Skeletal muscle satellite cell (primary cell): Measurements from ENCODE around the gene MMP24.
"Not testable (repeated sequence)": the region's sequence is repeated elsewhere in the genome, so short reads cannot be mapped to it uniquely, and the experiment has no call there.

Experiments used
- H3K27me3 ChIP-seq: 2 replicates; pipeline ENCODE4 v1.7.0; 2013; ENCODE audit warnings: low read length; ENCODE audit not compliant: control insufficient read depth, insufficient read depth
- H3K36me3 ChIP-seq: 2 replicates; pipeline ENCODE4 v1.7.0; 2013; ENCODE audit warnings: mild to moderate bottlenecking, control low read depth, low read length; ENCODE audit not compliant: insufficient read depth
- H3K4me1 ChIP-seq: 2 replicates; pipeline ENCODE4 v1.7.0; 2013; ENCODE audit warnings: low read length; ENCODE audit not compliant: control insufficient read depth, insufficient read depth
- H3K4me2 ChIP-seq: 2 replicates; pipeline ENCODE4 v1.7.0; 2013; ENCODE audit warnings: mild to moderate bottlenecking, low read length
- H3K4me3 ChIP-seq: 2 replicates; pipeline ENCODE4 v1.7.0; 2013; ENCODE audit warnings: low read length
- H3K9ac ChIP-seq: 2 replicates; pipeline ENCODE4 v1.7.0; 2013; ENCODE audit warnings: mild to moderate bottlenecking, low read depth, low read length, moderate library complexity
- H3K9me3 ChIP-seq: replicated peaks from 2 replicates; pipeline ENCODE4 v1.7.0; 2013; ENCODE audit warnings: mild to moderate bottlenecking, control low read depth, low read length

Gene MMP24

DNA sequence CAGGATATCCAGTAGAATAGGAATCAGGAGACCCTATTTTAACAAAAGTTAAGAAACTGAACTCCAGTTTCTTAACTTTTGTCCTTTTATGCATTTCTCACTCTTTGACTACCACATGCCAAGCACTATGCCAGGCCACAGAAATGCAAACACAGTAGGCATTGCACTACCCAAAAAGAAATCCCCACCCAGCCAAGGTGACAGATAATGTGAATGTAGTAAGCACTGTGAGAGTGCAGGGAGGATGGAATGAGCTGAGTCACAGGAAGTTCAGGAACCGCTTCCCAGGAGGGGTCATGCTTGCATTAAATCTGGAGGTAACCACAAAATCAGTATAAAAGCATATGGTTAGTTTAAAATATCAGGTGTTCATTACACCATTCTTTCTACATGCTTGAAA lies 85.8 kb downstream of the MMP24 start:
- Histone ChIP-seq H3K4me3 (no peak overlapping the region), H3K9me3 (no peaks in the 10 kb centered on the region), H3K4me2 (peak overlapping the region; percentile 11), H3K27me3 (no peaks in the 10 kb centered on the region), H3K36me3 (no peaks in the 10 kb centered on the region), H3K9ac (peak overlapping the region; percentile 72), H3K4me1 (peaks cover 74% of the 10 kb centered on the region)

DNA sequence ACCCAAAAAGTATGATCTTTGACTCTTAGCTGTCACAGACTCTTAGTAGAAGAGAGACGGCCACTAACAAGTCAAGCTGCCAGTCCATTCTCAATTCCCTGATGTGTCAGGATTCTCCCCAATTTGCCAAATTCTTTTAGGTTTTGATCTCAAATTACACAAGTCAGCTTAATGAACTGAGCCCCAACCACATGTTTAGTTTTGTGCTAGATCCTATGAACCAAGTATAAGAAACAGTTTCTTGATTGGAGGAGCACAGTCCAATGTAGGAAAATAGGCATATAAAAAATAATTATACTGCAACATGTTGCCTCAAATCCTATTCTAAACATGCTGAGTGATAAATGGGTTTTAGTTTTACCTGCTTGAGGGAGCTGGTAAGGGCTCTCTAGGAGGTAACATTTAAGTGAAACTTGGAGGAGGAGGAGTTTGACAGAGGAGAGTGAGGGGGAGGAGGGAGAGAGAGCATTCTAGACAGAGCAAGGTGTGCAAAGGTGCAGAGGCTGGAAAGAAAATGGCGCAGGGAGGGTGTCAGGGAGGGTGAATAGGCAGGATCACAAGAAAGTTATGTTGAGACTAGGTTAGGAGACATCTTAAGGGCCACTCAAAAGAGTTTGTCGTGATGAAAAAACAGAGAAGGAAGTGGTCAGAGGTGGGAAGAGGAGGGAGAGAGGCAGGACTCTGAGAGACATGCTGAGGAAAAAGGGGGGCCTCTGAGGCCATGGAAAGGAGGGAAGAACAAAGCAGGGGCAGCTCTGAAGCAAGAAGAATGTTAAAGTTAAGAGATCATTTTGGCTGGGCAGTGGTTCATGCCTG lies 88.5 kb downstream of the MMP24 start:
- peaks cover 74% of the 10 kb centered on the region for H3K4me1 ChIP-seq
- no peak overlapping the region for H3K9ac ChIP-seq
- no peak overlapping the region for H3K4me3 ChIP-seq
- no peak overlapping the region for H3K4me2 ChIP-seq
- H3K27me3 ChIP-seq: no peaks in the 10 kb centered on the region
- no peaks in the 10 kb centered on the region for H3K36me3 ChIP-seq
- H3K9me3 ChIP-seq: no peaks in the 10 kb centered on the region

GRCh38 chr20:35315632-35316020 lies 89.1 kb downstream of the MMP24 start:
- H3K4me3 ChIP-seq: not testable (repeated sequence)
- H3K4me1 ChIP-seq: peaks cover 80% of the 10 kb centered on the region

GRCh38 chr20:35316086-35316485 lies 89.6 kb downstream of the MMP24 start:
- Histone ChIP-seq H3K4me3 (no peak overlapping the region), H3K4me2 (no peak overlapping the region), H3K36me3 (no peaks in the 10 kb centered on the region), H3K9ac (no peak overlapping the region), H3K4me1 (peaks cover 81% of the 10 kb centered on the region), H3K27me3 (no peaks in the 10 kb centered on the region), H3K9me3 (no peaks in the 10 kb centered on the region)

More at GRCh38 chr20:35315632-35316020, 89.1 kb downstream of the MMP24 start:
- not testable (repeated sequence) for H3K27me3 ChIP-seq, H3K36me3 ChIP-seq, H3K9me3 ChIP-seq, H3K4me2 ChIP-seq, H3K9ac ChIP-seq

DNA sequence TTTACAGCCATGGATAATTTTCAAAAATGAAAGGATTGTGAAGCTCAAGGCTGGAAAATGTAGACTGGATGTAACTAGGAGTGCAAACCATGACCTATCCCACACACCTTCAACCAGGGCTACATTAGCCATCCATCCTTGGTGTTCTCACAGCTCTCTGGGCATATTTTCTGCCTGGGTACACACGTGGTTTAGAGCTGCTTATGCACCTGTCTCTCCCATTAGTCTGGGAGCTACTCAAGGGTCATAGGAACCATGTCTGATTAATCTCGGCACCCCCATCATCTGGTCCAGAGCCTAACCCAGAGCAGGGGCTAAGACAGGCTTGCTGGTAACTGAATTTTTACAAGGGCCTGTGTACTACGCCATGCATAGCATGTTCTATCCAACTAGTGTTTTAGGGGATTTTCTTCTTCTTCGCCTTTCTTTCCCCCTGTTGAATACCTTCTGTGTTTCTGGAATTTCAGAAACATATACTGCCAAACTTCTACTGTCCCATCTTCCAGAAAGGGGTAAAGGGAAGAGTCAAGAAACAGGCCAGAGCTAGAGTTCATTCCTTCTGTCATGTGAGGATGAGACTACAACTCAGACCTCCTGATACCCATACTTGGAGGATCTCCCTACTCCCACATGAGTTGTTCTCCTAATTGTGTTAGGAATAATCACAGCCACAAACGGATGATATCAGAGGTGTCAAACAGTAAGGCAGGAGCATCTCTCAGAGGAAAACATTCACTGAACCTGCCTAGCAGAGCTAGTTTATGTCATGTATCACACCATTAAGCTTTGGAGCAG lies 91.1 kb downstream of the MMP24 start:
- no peaks in the 10 kb centered on the region for H3K9me3 ChIP-seq
- H3K9ac ChIP-seq: no peak overlapping the region
- H3K4me1 ChIP-seq: peaks cover 73% of the 10 kb centered on the region
- H3K36me3 ChIP-seq: no peaks in the 10 kb centered on the region
- no peaks in the 10 kb centered on the region for H3K27me3 ChIP-seq
- H3K4me2 ChIP-seq: no peak overlapping the region
- H3K4me3 ChIP-seq: no peak overlapping the region

DNA sequence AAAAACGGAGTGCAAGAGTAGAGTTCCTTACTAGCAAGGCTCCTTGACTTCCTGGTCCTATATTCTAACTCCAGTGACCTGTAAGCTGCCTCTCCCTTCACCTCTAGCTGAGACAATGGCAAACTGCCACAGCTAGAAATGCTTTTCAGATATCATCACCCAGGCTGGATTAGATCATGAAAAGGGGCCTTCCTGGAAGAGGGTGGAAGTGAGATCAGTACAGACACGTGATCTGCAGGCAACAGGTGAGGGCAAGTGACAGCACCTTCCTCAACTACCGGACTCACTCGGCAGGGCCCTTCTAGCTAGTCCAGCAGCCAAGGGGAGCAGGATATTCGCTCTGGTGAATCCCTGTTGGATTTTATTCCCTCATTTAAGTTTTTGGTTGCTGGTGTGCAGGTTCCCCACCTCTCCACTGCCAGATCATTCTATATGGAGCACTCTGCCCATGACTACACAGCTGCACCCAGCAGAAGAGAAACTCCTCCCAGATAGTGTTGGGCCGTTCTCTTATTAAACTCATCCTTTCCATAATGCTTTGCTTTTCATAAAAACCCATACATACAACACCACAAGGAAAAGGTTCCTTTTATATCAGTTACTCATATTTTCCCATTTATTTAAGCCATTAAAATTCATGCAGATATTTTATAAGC lies 92.1 kb downstream of the MMP24 start:
- peaks cover 70% of the 10 kb centered on the region for H3K4me1 ChIP-seq
- H3K4me2 ChIP-seq: peak overlapping the region; percentile 7
- peak overlapping the region; percentile 9 for H3K4me3 ChIP-seq
- H3K9ac ChIP-seq: peak overlapping the region; percentile 60
- H3K9me3 ChIP-seq: no peaks in the 10 kb centered on the region
- H3K36me3 ChIP-seq: no peaks in the 10 kb centered on the region
- no peaks in the 10 kb centered on the region for H3K27me3 ChIP-seq

- Histone ChIP-seq H3K27me3 (no peaks in the 10 kb centered on the region), H3K4me2 (peak overlapping the region; percentile 46), H3K4me1 (peaks cover 67% of the 10 kb centered on the region), H3K4me3 (peak overlapping the region; percentile 12), H3K36me3 (no peaks in the 10 kb centered on the region), H3K9me3 (no peaks in the 10 kb centered on the region), H3K9ac (peak overlapping the region; percentile 60)
Measured at GRCh38 chr20:35319192-35319870, 92.8 kb downstream of the MMP24 start.

GRCh38 chr20:35319871-35320197 lies 93.3 kb downstream of the MMP24 start:
- H3K4me1 ChIP-seq: peaks cover 62% of the 10 kb centered on the region
- H3K9me3 ChIP-seq: no peaks in the 10 kb centered on the region
- no peaks in the 10 kb centered on the region for H3K36me3 ChIP-seq
- H3K27me3 ChIP-seq: no peaks in the 10 kb centered on the region
- H3K4me3 ChIP-seq: peak overlapping the region; percentile 26
- H3K4me2 ChIP-seq: peak overlapping the region; percentile 46
- peak overlapping the region; percentile 60 for H3K9ac ChIP-seq

GRCh38 chr20:35320396-35321126 lies 94.1 kb downstream of the MMP24 start:
- Histone ChIP-seq H3K9ac (peak overlapping the region; percentile 60), H3K4me1 (peaks cover 55% of the 10 kb centered on the region), H3K4me2 (peak overlapping the region; percentile 46), H3K36me3 (no peaks in the 10 kb centered on the region), H3K4me3 (peak overlapping the region; percentile 26), H3K27me3 (no peaks in the 10 kb centered on the region), H3K9me3 (no peaks in the 10 kb centered on the region)

GRCh38 chr20:35325401-35325800 lies 98.9 kb downstream of the MMP24 start:
- Histone ChIP-seq H3K9me3 (no peaks in the 10 kb centered on the region), H3K36me3 (no peaks in the 10 kb centered on the region)

More at GRCh38 chr20:35325401-35325800, 98.9 kb downstream of the MMP24 start:
- Histone ChIP-seq H3K27me3 (no peaks in the 10 kb centered on the region), H3K4me3 (no peak overlapping the region), H3K9ac (no peak overlapping the region), H3K4me2 (no peak overlapping the region), H3K4me1 (peaks cover 50% of the 10 kb centered on the region)
